Aorta (tissue), 5 donors: ENCODE measurements around the gene DEFB126. TPM values are rescaled to one million over a fixed set of nuclear protein-coding genes. Genes with fewer than 3 reads are reported as not detected.

Source experiments
- ATAC-seq: fragments of 200-7000 bp; cut with Tn5 transposase; one replicate; pipeline ENCODE4 v1.9.1; 2022; ENCODE audit warnings: moderate library complexity; ENCODE audit not compliant: low FRiP score
- DNase-seq, 2 donors: peaks; one replicate each; pipeline ENCODE4 v3.0.0-alpha.2; 2020
- H3K27ac ChIP-seq, 2 donors: one replicate each; pipeline ENCODE4 v1.5.1; 2013; ENCODE audit warnings: low read length in 2 of 2, mild to moderate bottlenecking in 2 of 2, moderate library complexity in 2 of 2, control low read depth in 1 of 2, inconsistent platforms in 1 of 2, low read depth in 1 of 2
- H3K27me3 ChIP-seq, 2 donors: one replicate each; pipeline ENCODE4 v1.6.1; 2013; ENCODE audit warnings: control low read depth in 1 of 2, low read length in 1 of 2, mild to moderate bottlenecking in 1 of 2, moderate library complexity in 1 of 2; ENCODE audit not compliant: insufficient read depth in 2 of 2, control insufficient read depth in 1 of 2
- H3K36me3 ChIP-seq, 2 donors: one replicate each; pipeline ENCODE4 v1.6.1; 2013; ENCODE audit warnings: control low read depth in 1 of 2, low read length in 1 of 2, mild to moderate bottlenecking in 1 of 2; ENCODE audit not compliant: insufficient read depth in 2 of 2, control insufficient read depth in 1 of 2
- H3K4me1 ChIP-seq, 2 donors: one replicate each; pipeline ENCODE4 v1.6.1; 2013; ENCODE audit warnings: low read length in 2 of 2, control low read depth in 1 of 2, mild to moderate bottlenecking in 1 of 2, moderate library complexity in 1 of 2; ENCODE audit not compliant: insufficient read depth in 2 of 2, control insufficient read depth in 1 of 2
- H3K4me3 ChIP-seq, 2 donors: one replicate each; pipeline ENCODE4 v1.5.1; 2013; ENCODE audit warnings: low read length in 2 of 2, control low read depth in 1 of 2, mild to moderate bottlenecking in 1 of 2
- H3K9me3 ChIP-seq: one replicate; pipeline ENCODE4 v1.6.1; 2013; ENCODE audit warnings: mild to moderate bottlenecking, low read length; ENCODE audit not compliant: control insufficient read depth
- WGBS, 2 donors: extraction: QIAGEN DNeasy Blood & Tissue Kit; methylation state at CpG; one replicate each; pipeline ENCODE4 v1.1.7; 2013; 5-methylcytosine and 5-hydroxymethylcytosine counted together
- intact Hi-C, 2 donors: fragments of 100-400 bp; cut with DNase I; formaldehyde crosslinking; loops; one replicate each; pipeline versions ENCODE4 v1.14.2 to v1.15.0; 2022
- polyA plus RNA-seq, 2 donors: library from polyadenylated mRNA; stranded (reverse); fragments of 200-250 nt; gene quantifications; one replicate each; pipeline ENCODE4 v1.2.3, GENCODE V29; 2013
- total RNA-seq, 2 donors: library from RNA; stranded (reverse); fragmentation: NEBNext Ultra II Directional; extraction: Animal tissue kit (Norgen Biotek cat#: 25700); gene quantifications; one replicate each; pipeline ENCODE4 v1.2.1, GENCODE V29; 2021
- donor health status: healthy with polysubstance abuse.
- donor health status: Bipolar disorder and iron deficiency.
- donor health status: DM: no; HTN: no; CAD: no.
- donor health status: DM: no; HTN: no; CAD: no.
- donor health status: DM: yes; HTN: yes; CAD: no.

Gene DEFB126
- total and polyA plus RNA-seq, 4 donors: not detected

GRCh38 chr20:137668-138490, 4.5 kb upstream of the DEFB126 start:
- H3K9me3 ChIP-seq: no peaks in the 10 kb centered on the region
- H3K27me3 ChIP-seq: no peaks in the 10 kb centered on the region
- no peak overlapping the region for H3K27ac ChIP-seq
- no peak for DNase-seq
- no peak overlapping the region for H3K4me3 ChIP-seq
- 79 to 82% methylated on average over 11 of the region's 11 CpGs for WGBS, 2 donors
- no peak for ATAC-seq
- no peaks in the 10 kb centered on the region for H3K36me3 ChIP-seq
- intact Hi-C loops: no loop called here
- H3K4me1 ChIP-seq: no peaks in the 10 kb centered on the region

- Histone ChIP-seq H3K36me3 (no peaks in the 10 kb centered on the region), H3K9me3 (peaks cover 1% of the 10 kb centered on the region), H3K27ac (no peak overlapping the region), H3K4me1 (no peaks in the 10 kb centered on the region), H3K4me3 (no peak overlapping the region), H3K27me3 (no peaks in the 10 kb centered on the region)
- WGBS, 2 donors: 45 to 53% methylated on average over 2 of the region's 2 CpGs
- ATAC-seq (no peak), DNase-seq (no peak)
- intact Hi-C loops: no loop called here
Measured at GRCh38 chr20:145877-146276, 3.5 kb downstream of the DEFB126 start.

- intact Hi-C loops: no loop called here
- Histone ChIP-seq H3K9me3 (peaks cover 1% of the 10 kb centered on the region), H3K4me1 (no peaks in the 10 kb centered on the region), H3K4me3 (no peak overlapping the region), H3K27me3 (no peaks in the 10 kb centered on the region), H3K36me3 (no peaks in the 10 kb centered on the region), H3K27ac (no peak overlapping the region)
- ATAC-seq (no peak), DNase-seq (no peak)
- WGBS, 2 donors: 79 to 92% methylated on average over 1 of the region's 1 CpG
Measured at GRCh38 chr20:152131-152530, 9.7 kb downstream of the DEFB126 start.

GRCh38 chr20:157154-157553, 14.8 kb downstream of the DEFB126 start, which contains the start of gene DEFB127:
DEFB127 (plus strand) TSS chr20:157454; CDS start chr20:157545, 91 bp downstream.
- no peak for DNase-seq
- H3K36me3 ChIP-seq: no peaks in the 10 kb centered on the region
- H3K9me3 ChIP-seq: no peaks in the 10 kb centered on the region
- H3K27me3 ChIP-seq: peaks cover 0 to 2% of the 10 kb centered on the region in 2 donors
- H3K27ac ChIP-seq: no peak within 1 kb of the TSS
- intact Hi-C loops: no loop called here
- no peak within 1 kb of the TSS for H3K4me3 ChIP-seq
- no peak for ATAC-seq
- H3K4me1 ChIP-seq: no peaks in the 10 kb centered on the region
- WGBS, 2 donors: 88 to 93% methylated on average over 5 of the region's 5 CpGs

GRCh38 chr20:164618-165017, 22.2 kb downstream of the DEFB126 start:
- intact Hi-C loops: no loop called here
- Histone ChIP-seq H3K27ac (no peak overlapping the region), H3K36me3 (no peaks in the 10 kb centered on the region), H3K9me3 (no peaks in the 10 kb centered on the region), H3K27me3 (no peaks in the 10 kb centered on the region), H3K4me1 (no peaks in the 10 kb centered on the region), H3K4me3 (no peak overlapping the region)
- ATAC-seq: no peak
- DNase-seq: no peak
- WGBS, 2 donors: 45 to 46% methylated on average over 3 of the region's 3 CpGs

- Histone ChIP-seq H3K27me3 (no peaks in the 10 kb centered on the region), H3K36me3 (no peaks in the 10 kb centered on the region), H3K27ac (no peak overlapping the region), H3K4me1 (no peaks in the 10 kb centered on the region), H3K4me3 (no peak overlapping the region), H3K9me3 (no peaks in the 10 kb centered on the region)
- intact Hi-C loops: no loop called here
- no peak for DNase-seq
- WGBS, 2 donors: 63 to 72% methylated on average over 2 of the region's 2 CpGs
- ATAC-seq: no peak
Measured at GRCh38 chr20:168876-169275, 26.5 kb downstream of the DEFB126 start.

- Histone ChIP-seq H3K9me3 (no peaks in the 10 kb centered on the region), H3K4me3 (no peak overlapping the region), H3K36me3 (no peaks in the 10 kb centered on the region), H3K27ac (no peak overlapping the region), H3K27me3 (no peaks in the 10 kb centered on the region), H3K4me1 (no peaks in the 10 kb centered on the region)
- DNase-seq (no peak), ATAC-seq (no peak)
- 45 to 48% methylated on average over 2 of the region's 2 CpGs for WGBS, 2 donors
- intact Hi-C loops: no loop called here
Measured at GRCh38 chr20:184288-184687, 41.9 kb downstream of the DEFB126 start.

GRCh38 chr20:187733-188132, 45.3 kb downstream of the DEFB126 start:
- Histone ChIP-seq H3K4me3 (no peak overlapping the region), H3K36me3 (no peaks in the 10 kb centered on the region), H3K27me3 (no peaks in the 10 kb centered on the region), H3K27ac (no peak overlapping the region), H3K4me1 (no peaks in the 10 kb centered on the region), H3K9me3 (no peaks in the 10 kb centered on the region)
- WGBS, 2 donors: 61 to 73% methylated on average over 2 of the region's 2 CpGs
- DNase-seq: no peak
- intact Hi-C loops: no loop called here
- no peak for ATAC-seq

- Histone ChIP-seq H3K27me3 (peaks cover 0 to 1% of the 10 kb centered on the region in 2 donors), H3K4me1 (no peaks in the 10 kb centered on the region), H3K9me3 (no peaks in the 10 kb centered on the region), H3K36me3 (no peaks in the 10 kb centered on the region), H3K4me3 (no peak within 1 kb of the TSS), H3K27ac (no peak within 1 kb of the TSS)
- intact Hi-C loops: no loop called here
- ATAC-seq (no peak), DNase-seq (no peak)
- WGBS, 2 donors: 52 to 56% methylated on average over 7 of the region's 7 CpGs
Measured at GRCh38 chr20:189611-190010, 47.2 kb downstream of the DEFB126 start, which contains the start of gene DEFB128. DEFB128 (minus strand) TSS chr20:189711; CDS start chr20:189623, 88 bp downstream.
